Colon (tissue), 2 donors: ENCODE results near the gene GNAQ.
"Not testable (repeated sequence)": the region's sequence is repeated elsewhere in the genome, so short reads cannot be mapped to it uniquely, and the experiment has no call there.

Source experiments
- FAIRE-seq: peaks from 2 replicates; lab custom pipeline; 2012; peaks lifted over from hg19 to GRCh38; lab: Jason Lieb, UNC
- donor health status: control.
- donor health status: control.

The GNAQ gene

DNA sequence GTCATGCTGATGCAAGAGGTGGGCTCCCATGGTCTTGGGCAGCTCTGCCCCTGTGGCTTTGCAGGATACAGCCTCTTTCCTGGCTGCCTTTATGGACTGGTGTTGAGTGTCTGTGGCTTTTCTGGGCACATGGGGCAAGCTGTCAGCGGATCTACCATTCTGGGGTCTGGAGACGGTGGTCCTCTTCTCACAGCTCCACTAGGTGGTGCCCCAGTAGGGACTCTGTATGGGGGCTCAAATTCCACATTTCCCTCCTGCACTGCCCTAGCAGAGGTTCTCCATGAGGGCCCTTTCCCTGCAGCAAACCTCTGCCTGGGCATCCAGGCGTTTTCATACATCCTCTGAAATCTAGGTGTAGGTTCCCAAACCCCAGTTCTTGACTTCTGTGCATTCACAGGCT, 340.9 kb downstream of the GNAQ start:
- not testable (repeated sequence) for FAIRE-seq

DNA sequence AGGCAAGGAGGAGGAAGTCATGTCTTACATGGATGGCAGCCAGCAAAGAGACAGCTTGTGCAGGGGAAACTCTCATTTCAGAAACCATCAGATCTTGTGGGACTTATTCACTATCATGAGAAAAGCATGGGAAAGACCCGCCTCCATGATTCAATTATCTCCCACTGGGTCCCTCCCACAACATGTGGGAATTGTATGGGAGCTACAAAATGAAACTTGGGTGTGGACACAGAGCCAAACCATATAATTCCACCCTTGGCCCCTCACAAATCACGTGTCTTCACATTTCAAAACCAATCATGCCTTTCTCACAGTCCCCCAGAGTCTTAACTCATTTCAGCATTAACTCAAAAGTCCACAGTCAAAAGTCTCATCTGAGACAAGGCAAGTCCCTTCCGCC, 341.5 kb downstream of the GNAQ start:
- FAIRE-seq = not testable (repeated sequence)

DNA sequence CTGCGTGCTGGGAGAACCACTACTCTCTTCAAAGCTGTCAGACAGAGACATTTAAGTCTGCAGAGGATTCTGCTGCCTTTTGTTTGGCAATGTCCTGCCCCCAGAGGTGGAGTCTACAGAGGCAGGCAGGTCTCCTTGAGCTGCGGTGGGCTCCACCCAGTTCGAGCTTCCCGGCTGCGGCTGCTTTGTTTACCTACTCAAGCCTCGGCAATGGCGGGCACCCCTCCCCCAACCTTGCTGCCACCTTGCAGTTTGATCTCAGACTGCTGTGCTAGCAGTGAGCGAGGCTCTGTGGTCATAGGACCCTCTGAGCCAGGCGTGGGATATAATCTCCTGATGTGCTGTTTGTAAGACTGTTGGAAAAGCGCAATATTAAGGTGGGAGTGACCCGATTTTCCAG, 343.9 kb downstream of the GNAQ start:
- not testable (repeated sequence) for FAIRE-seq

DNA sequence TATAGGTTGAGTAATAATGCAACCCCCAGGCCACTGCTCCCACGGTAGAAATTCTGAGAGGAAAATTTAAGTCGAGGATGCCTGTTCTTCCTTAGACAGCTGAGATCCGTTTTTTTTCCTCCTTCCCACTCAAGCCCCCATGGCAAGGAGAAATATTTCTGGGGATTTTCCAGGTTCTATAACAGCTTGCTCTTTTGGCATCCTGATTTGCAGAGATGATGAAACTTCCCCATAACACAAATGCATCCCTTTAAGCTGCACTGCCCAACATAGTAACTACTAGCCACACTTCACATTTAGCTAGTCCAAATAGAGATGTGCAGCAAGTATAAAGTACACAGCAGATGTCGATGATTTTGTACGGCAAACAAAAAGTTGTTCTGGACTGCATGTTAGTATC, 351.0 kb downstream of the GNAQ start:
- FAIRE-seq = no peak

DNA sequence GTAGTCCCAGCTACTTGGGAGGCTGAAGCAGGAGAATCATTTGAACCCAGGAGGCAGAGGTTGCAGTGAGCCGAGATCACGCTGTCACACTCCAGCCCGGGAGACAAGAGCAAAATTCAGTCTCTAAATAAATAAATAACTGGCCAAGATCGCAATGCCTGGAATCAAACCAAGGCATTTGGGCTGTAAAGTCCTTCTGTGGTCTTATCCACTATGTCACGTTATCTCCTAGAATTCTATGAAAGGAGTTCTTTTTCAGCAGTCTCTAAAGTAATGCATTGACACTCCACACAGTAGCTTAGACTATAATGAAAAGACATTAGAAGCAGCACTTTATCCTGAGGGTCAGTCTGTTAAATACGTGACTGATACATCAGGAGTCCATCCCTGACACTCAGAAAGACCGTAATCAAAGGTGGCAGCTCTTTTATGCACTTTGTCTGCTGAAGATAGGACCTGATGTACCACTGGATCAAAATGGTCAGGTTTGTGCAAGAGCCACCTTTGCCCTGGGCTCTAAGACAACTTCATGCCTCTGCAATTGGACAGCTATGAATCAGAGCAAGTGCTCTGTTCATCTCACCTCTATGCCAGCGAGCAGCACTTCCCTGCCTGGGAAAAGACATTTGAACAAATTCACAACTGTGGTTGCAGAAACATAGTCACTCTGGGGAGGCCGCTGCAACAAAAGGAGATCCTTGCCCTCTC, 351.8 kb downstream of the GNAQ start:
- no peak for FAIRE-seq

DNA sequence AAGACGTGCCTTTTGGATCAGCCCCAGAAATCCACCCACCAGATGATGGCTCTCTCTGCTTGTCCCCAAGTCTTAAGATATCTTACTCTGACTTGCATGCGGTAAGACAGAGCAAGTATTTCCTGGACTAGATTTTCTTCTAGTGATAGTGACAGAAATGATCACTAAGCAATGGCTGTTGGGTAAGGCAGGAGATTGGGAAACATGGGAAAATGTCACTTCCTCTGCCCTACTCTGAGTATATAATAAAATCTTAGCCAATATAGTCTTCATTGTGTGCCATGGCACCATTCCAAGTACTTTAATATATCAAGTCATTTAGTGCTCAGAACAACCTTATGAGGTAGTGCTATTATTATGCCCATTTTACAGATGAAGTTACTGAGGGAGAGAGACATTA, 352.5 kb downstream of the GNAQ start:
- FAIRE-seq = no peak

DNA sequence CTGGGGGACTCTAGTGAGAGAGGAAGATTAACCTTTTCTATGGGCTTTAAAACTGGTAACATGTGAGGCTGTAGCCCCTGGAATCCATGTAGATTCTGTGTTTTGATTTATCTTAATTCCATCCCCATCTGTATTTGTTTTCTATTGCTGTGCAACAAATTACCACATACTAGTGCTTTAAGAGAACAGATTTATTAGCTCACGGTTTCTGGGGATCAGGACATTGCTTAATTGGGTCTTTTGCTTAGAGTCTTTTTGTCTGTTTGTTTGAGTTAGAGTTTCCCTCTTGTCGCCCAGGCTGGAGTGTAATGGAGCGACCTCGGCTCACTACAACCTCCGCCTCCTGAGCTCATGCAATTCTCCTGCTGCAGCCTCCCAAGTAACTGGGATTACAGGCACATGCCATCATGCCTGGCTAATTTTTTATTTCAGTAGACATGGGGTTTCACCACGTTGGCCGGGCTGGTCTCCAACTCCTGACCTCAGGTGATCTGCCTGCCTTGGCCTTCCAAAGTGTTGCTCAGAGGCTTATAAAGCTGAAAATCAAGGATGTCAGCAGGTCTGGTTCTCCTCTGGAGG, 353.6 kb downstream of the GNAQ start:
- FAIRE-seq = no peak

DNA sequence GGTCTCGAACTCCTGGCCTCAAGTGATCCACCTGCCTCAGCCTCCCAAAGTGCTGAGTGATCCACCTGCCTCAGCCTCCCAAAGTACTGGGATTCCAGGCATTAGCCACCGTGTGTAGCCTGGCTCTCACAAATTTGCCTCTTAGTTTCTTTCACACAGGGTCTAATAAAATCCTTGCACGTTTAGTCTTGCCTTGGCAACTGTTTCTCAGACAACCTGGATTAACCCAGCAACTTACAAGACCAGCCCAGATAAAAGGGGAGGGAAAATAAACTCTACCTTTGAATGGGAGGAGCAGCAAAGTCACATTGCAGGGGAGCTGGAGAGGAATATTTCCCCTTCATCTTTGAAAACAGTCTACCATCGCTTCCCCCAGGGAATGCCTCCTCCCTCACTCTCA, 354.2 kb downstream of the GNAQ start:
- no peak for FAIRE-seq

DNA sequence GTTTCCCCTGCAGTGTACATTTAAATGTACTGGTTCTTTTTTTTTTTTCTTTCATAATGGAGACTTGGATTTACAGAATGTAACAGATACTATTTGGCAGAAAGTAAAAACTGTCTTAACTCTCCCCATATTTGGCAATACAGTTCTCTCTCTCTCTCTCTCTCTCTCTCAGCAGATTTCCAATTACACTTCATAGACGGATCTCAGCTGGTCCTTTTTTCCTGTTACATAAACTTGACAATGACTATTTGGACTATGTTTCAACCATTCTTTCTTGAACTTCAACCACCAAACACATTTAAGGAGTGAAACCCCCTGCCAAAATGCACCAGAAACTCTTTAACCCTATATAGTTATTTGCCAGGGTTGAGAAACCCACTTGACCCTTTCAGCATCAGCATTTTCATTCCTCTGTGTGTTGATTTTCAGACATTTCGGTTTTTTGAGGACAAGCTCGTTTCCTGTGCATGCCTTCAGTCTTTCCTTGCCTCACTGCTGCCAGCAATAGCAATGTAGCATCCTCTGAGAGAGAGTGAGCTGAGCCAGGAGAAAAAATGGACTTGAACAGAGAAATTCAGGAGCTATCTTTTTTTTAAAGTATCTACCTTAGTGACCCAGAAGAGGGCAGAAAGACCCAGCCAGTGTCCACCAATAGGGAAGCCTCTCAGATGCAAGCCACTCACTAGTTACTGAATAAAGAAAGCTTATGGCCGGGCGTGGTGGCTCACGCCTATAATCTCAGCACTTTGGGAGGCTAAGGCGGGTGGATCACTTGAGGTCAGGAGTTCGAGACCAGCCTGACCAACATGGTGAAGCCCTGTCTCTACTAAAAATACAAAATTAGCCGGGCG, 357.4 kb downstream of the GNAQ start:
- FAIRE-seq = no peak

DNA sequence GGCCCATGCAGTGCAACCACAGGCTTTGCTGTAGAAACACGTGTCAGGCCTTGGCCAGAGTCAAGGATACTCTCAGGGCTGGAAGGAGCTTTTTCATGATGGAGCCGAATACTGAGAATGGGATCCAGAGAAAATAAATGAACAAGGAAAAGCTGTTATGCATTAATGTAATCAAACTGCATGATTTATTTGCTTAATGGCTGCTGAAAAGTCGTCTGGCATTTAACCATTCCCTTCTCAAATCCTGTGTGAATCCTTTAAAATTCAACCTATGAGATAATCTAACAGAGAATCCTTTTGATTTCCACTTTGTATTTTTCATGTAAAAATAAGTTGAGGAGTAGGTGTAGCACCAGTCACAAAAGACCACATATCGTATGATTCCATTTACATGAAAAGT, 359.4 kb downstream of the GNAQ start:
- no peak for FAIRE-seq

DNA sequence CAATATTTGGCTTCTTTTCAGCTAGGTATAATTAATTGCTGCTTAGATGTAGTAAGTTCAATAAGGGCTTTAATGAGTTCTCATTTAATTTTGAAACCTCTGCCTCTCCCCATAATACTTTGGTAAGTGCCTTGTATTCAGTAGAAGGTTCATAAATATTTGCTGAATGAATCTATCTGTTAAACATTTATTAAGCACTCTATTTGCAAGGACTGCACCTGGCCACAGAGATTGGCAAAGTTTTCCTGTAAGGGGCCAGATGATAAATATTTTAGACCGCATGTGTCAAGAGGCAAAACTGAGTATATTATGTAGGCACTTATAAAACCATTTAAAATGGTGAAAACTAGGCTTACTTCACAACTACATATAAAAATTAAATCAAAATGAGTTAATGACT, 364.5 kb downstream of the GNAQ start:
- no peak for FAIRE-seq
